Measurements from ENCODE around the gene AGMO.

DNA sequence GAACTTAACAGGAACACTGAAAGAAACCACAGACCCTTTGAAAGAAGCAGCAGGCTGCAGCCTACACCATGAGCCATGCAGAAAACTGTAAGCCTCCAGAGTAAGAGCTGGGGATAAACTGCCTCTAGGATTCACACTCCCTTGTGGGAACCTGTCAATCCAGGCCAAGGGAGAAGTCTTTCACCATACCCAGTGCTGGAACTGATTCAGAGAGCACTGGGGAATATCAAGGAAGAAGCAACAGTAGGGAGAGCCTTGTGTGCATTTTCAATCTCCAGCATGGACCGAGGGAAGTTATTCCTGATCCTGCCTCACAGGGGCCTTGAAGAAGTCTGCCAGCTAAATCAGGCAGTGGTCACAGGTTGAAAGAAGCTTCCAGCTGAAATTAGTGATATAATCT lies 282.2 kb downstream of the AGMO start:
- TF ChIP-seq CTCF (IDR thresholded peaks at IDR 0.05; ENCODE audit: insufficient read depth, low read depth, low read length) (no peak), EZH2 (IDR thresholded peaks at IDR 0.05; ENCODE audit: insufficient read depth, low read length) (no peak)
